ENCODE data around the gene ARMC12.
"Not testable (repeated sequence)": the region's sequence is repeated elsewhere in the genome, so short reads cannot be mapped to it uniquely, and the experiment has no call there.

ARMC12 gene

GRCh38 chr6:35736982-35737412 is at the start of gene ARMC12:
ARMC12 (plus strand) TSS chr6:35737032; CDS start chr6:35737109, 77 bp downstream.
- DNase-seq (ENCODE audit: low spot score), result no peak

DNA sequence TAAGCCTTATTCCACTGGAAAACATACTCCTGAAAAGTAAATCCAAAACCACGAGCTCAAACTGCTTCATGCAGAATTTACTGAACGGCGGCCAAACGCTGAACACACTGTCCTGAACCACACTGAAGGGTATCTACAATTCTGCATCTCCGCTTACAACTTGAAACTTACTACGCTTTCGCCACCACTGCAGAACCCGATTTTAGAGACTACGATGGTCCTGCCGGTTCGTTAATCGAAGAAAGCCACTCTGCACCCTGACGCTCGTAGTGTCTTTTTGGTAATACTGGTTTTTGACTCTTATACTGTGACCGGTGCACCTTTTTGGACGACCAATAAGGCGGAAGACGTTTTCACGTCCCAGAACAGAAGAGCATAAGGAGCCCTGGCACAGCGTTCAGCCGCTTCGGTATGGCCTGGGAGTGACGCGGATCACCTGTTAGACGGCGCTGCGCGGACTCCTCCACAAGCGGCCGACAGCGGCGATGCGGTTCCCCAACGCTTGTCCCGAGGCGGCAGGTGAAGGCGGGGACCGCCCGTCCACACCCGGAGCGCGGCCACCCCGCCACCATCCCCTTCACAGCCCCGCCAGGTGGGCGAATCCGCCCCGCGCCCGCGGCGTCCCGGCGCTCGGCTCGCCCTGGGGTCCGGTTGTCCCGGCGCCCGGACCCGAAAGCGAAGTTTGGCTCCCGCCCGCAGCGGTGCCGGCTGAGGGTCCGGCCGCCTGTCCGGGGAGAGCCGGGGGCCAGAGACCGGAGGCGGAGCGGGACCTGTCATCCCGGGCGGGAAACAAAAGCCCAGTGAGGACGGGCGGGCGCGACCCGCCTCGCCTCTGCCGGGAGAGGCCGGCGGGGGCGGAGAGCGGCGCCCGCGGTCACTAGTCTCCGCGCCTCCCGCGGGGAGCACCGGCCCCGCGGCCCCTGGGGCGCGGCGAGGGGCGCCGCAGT is 48.9 kb upstream of the ARMC12 start:
- DNase-seq (ENCODE audit: low spot score), result peak; percentile 73

GRCh38 chr6:35688605-35689322 is 48.1 kb upstream of the ARMC12 start, which contains the start of gene FKBP5:
FKBP5 (minus strand) TSS chr6:35688915; CDS start chr6:35642824, 46,091 bp downstream.
- DNase-seq (ENCODE audit: low spot score), result peak; percentile 90

- not testable (repeated sequence) for DNase-seq (ENCODE audit: low spot score)
These were observed 46.8 kb upstream of the ARMC12 start for GRCh38 chr6:35690006-35690405.

DNA sequence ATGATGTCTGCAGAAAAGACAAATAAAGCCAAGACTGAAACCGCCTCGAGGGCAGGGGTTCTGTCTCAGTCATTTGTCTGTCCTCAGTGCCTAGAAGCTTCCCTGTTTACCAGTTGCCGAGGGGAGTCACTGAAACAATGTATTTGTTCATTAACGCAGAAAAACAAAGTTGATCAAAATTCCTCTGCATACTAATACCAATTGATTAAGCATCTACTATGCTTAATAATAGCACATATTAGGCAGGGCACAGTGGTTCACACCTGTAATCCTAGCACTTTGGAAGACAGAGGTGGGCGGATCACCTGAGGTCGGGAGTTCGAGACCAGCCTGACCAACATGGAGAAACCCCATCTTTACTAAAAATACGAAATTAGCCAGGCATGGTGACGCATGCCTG is 46.3 kb upstream of the ARMC12 start:
- no peak for DNase-seq (ENCODE audit: low spot score)

DNA sequence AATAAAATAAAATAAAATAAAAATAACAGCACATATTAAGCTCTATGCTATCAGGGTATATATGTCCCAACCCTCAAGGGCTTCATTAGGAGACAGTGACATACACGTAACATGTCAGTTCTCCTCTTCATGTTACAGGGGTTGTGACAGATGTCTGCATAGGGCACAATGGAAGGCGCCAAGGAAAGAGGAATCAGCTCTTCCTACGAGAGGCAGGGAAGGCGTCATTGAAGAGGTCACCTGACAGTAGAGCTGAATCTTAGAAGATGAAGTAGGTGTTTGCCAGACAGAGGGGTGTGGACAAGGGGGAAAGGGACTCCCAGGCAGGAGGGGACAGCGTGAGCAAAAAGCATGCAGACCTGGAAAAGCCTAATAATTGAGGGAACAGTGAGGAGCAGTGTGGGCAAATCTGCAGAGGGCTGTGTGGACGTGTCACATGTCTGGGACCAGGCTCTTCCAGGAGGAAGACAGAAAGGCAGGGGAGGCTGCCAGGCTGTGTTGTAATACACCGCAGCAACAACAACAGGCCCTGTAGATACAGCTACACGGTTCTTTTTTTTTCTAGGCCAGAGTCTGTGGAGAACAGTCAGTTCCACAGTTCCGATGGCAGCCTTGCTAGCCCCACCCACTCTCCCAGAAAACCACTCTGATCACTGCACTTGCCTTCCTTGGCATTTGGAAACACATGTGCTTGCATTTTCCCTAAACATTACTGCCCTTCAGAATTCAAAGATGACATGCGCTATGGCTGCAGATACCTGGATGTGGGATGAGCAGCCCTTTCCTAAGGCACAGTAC is 45.6 kb upstream of the ARMC12 start:
- no peak for DNase-seq (ENCODE audit: low spot score)

DNA sequence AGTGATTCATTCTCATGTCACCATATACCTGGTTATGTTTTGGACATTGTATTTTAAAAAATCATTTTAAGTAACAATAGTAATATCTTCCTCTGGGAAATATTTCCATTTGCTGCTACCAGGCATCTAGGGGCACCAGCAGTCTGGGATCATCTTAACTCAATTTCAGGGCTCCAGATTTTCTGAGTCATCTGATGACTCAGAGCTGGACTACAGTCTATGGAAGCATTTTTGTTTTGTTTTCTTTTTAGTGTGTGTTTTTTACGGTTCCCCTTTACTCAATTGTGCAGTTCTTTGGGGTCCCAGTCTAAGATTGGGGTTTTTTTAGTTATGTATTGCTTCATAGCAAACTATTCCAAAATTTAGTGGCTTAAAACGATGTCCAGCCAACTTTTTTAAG is 42.4 kb upstream of the ARMC12 start:
- DNase-seq (ENCODE audit: low spot score), result no peak

DNA sequence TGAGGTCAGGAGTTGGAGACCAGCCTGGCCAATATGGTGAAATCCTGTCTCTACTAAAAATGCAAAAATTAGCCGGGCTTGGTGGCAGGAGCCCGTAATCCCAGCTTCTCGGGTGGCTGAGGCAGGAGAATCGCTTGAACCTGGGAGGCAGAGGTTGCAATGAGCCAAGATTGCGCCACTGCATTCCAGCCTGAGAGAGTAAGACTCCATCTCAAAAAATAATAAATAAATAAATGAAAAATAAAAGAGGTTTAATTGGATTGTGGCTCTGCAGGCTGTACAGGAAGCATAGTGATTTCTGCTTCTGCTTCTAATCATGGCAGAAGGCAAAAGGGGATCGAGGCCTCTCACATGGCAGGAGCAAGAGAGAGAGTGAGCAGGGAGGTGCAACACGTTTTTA is 38.4 kb upstream of the ARMC12 start:
- not testable (repeated sequence) for DNase-seq (ENCODE audit: low spot score)

DNA sequence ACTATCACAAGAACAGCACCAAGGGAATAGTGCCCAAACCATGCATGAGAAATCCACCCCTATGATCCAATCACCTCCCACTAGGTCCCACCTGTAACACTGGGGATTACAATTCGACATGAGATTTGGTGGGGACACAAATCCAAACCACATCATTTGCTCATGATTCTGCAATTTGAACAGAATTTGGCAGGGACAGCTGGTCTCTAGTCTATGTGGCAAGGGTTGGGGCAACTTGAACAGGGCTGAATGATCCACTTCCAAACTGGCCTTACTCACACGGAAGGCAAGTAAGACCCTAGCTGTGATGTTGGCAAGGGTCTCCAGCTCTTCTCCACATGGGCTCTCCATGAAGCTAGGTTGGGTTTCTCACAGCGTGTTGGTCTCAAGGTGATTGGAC is 38.0 kb upstream of the ARMC12 start:
- DNase-seq (ENCODE audit: low spot score), result no peak

DNA sequence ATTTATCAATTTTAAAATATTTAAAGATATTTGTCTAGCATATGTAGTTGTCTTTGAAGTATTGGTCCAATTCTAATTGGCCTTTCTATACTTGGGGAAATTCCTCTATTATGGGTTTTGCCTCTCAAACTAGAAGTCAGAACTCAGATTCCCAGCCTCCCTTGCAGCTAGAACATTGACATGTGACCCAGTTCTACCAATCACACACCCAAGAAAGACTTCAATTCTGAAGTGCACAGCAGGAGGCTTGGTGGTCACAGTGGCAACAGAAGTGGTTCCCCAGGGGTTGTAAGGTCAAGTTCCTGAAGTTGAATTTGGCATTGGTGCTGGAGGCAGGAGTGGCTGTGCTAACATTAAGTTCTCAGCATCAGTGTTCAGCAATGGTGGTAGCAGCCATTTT is 33.3 kb upstream of the ARMC12 start:
- no peak for DNase-seq (ENCODE audit: low spot score)

GRCh38 chr6:35706468-35706867 is 30.4 kb upstream of the ARMC12 start:
- DNase-seq (ENCODE audit: low spot score), result no peak

- no peak for DNase-seq (ENCODE audit: low spot score)
These were observed 29.0 kb upstream of the ARMC12 start for GRCh38 chr6:35707714-35708407.

DNA sequence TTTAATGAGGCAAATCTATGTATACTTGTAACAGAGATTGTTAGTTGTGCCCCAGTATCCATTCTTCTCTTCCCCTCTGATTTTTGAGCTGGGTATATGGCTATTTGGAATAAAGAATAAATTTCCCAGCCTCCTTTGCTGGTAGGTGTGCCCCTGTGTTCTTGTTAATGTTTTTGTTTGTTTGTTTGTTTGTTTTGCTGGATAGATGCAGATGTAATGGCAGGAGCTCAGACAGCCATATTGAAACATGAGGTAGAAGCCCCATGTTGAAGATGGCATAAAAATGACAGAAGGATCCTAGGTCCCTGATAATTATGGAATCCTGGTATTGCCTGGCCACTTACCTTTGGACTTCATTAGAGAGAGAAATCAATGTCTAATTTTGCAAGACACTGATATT is 28.2 kb upstream of the ARMC12 start:
- DNase-seq (ENCODE audit: low spot score), result no peak

DNA sequence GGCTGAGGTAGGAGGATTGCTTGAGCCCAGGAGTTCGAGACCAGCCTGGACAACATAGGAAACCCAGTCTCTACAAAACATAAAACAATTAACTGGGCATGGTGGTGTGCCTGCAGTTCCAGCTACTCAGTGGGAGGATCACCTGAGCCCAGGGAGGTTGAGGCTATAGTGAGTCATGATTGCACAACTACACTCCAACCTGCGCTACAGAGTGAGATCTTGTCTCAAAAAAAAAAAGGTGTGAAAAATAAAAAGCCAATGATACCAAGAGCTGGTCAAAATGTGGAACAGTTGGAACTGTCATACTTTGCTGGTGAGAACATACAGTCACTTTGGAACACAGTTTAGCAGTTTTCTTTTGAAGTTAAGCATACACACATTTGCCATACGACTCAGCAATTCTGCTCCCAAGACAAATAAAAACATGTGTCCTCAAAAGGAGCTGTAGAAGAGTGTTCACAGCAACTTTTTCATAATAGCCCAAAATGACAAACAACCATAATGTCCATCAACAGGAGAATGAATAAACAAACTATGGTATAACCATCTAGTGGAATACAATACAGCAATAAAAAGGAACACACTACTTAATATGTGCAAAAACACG is 26.5 kb upstream of the ARMC12 start:
- DNase-seq (ENCODE audit: low spot score), result no peak

DNA sequence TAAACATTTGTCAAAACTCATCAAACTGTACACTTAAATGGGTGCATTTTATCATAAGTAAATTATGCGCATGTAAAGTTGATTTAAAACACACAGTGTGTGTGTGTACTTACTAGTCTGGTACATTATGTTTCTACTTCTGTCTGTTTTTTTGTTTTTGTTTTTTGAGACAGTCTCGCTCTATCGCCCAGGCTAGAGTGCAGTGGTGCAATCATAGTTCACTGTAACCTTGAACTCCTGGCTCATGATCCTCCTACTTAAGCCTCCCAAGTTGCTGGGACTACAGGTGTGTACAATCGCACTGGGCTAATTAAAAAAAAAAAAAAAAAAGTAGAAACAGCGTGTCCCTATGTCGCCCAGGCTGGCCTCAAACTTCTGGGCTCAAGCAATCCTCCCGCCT is 25.1 kb upstream of the ARMC12 start:
- DNase-seq (ENCODE audit: low spot score), result no peak

DNA sequence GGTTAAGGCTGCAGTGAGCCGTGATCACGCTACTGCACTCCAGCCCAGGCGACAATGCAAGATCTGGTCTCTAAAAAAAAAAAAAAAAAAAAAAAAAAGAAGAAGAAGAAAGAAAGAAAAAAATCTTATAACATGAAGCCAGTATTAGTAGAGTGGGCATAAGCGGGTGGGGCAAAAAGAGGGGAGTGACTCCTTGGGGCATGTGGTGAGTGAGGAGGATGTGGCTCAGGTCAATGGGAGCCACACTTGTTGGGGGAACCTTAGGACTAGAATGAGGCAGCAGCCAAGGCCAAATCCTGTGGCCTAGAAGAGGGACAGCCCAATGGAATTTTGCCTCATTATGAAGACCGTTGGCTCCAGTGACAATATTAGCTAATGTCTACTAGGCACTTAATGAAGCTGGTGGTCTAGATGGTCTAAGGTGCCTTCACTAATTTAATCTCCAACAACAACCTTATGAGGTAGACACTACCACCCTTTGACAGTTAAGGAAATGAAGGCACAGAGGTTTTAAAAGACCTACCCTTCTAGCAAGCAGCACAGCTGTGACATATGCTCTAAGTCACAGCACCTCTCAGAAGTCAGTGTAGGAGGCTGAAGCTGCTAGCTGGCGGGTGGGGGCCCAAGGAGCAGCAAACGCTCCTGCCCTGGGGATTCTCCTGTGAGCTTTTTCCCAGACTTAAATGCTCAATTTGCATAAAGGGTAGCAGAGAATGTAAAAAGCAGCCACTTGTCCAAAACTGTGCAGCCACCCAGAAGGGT is 23.6 kb upstream of the ARMC12 start:
- DNase-seq (ENCODE audit: low spot score), result no peak

- no peak for DNase-seq (ENCODE audit: low spot score)
These were observed 20.0 kb upstream of the ARMC12 start for GRCh38 chr6:35716798-35717197.

DNA sequence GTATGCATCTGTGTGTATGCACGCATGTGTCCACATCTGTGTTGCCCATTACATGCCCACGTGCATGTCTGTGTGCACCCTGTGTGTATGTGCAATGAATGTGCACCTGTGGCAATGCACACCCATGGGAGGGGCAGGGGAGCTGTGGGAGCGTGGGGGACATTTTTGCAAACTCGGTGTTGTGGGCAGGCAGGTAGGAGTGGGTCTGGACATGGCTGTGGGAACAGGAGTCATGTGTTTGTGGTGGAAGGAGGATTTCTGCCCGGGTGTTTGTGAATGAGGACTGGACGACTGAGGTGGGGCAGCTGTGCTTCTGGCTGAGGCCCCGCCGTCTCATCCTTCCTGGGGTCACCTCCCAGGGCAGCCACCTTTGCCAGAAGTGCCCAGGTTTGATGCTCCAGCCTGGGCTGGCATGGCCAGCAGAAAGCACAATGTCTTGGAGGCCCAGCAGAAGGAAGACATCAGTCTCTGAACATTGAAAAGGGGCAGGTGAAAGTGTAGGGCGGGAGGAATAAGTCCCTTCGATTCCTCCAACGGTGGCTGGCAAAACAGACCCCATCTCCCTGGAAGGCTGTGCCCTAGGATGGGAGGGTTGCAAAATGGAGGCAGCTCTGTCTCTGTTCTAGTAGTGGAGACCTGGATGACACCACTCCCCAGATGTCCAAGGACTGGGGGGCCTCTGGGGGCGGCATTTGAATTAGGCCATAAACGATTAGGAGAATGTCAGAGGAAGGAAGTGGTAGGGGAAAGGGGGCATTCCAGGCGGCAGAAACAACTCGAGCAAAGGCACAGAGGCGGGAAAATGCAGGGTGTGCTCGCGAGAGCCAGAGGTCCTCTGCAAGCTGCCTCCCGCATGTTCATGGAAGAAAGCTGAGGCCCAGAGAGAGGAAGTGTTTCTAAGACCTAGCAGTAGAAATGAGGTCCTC is 19.1 kb upstream of the ARMC12 start:
- no peak for DNase-seq (ENCODE audit: low spot score)

GRCh38 chr6:35718375-35718736 is 18.5 kb upstream of the ARMC12 start:
- DNase-seq (ENCODE audit: low spot score), result no peak
